HG02981 (cell line): ENCODE results near the gene CTSC.

Experiments used
- ATAC-seq: cut with Tn5 transposase; IDR thresholded peaks from one replicate; pipeline ENCODE4 v1.9.1; 2021; ENCODE audit warnings: mild to moderate bottlenecking, moderate library complexity; ENCODE audit not compliant: unreplicated experiment

The CTSC gene

DNA sequence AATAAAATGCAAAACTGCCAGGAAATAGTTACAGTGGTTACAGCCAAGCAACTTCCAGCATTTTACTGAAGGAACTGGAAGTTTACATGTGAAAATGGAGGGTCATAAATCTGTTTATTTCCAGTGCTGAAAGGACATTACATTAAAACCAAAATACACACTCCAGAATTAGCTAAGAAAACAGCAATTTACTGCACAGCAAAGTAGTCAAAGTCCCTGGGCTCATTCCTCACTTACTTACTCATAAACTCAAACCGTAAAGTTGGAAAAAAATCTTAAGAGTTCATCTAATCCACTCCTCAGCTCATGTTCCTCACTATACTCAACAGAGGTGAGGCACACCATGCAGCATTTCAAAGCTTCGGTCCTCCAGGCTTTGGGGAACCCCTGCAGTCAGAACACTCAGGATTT lies 17.4 kb downstream of the CTSC start:
- ATAC-seq: no peak

DNA sequence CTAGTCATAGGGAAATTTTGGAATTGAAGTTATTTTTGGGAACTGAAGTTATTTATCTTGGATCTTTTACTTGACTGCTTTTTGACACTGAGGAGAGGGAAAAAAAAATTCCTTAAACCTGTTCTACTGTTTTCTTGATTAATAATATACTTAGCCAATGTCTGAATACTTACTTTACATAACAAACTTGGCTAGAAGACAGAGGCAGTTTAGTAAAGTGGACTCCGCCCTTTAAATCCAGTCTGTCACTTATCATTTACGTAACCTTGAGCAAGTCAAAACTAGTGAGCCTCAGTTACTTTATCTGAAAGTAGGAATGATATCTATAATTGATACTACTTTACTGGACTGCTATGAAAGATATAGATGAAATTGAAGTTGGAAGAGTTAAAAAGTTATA lies 19.5 kb downstream of the CTSC start:
- no peak for ATAC-seq

- ATAC-seq: no peak
These were observed 20.0 kb downstream of the CTSC start for GRCh38 chr11:88317536-88317935.

GRCh38 chr11:88315981-88316441 lies 21.5 kb downstream of the CTSC start:
- ATAC-seq: no peak

- no peak for ATAC-seq
These were observed 22.5 kb downstream of the CTSC start for GRCh38 chr11:88315015-88315414.

DNA sequence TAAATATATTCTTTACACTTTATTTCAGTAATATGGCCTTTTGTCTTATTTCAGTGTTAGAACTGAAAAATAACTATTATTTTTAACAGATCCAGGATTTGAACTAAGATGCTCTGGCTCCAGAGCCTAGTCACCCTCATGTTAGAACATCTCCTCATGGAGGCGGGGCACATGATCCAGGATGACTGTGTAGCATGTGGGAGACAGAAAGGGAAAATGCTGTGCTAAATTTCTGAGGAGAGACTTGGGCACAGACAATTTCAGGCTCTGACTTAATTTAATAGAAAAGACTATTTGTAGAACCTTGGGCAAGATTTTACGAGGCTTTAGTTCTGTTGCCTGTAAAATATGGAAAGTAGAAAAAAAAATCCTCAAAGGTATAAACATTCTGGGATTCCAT lies 24.1 kb downstream of the CTSC start:
- ATAC-seq: no peak

- ATAC-seq: no peak
These were observed 24.9 kb downstream of the CTSC start for GRCh38 chr11:88312628-88313027.

- no peak for ATAC-seq
These were observed 27.3 kb downstream of the CTSC start for GRCh38 chr11:88310246-88310645.

- no peak for ATAC-seq
These were observed 29.0 kb downstream of the CTSC start for GRCh38 chr11:88308576-88308975.

DNA sequence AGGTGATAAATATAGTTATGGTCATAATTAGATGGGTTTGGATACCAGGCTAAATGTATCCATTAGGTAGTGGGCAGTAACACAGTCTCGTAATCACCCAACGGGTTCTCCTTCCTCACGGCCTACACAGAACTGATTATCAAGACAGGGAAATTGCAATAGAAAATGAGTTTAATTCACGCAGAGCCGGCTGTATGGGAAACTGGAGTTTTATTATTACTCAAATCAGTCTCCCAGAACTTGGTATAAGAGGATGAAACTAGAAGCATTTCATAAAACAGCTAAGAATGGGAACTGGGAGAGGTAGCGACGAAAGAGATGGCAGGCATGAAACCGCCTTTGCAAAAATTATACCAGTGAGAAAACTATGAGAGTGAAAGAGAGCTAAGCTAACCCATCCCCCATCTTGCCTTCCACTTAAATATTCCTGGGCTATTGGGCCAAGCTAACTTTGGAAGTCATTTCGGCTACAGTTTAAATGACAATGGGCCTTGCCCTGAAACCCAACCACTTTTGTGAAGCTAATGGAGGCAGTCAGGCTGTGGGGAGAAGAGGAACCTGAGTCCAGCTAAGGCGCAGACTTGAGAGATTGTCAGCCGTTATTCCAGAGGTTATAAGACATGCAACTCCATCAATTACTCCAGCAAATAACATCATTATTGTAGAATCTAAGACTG lies 29.6 kb downstream of the CTSC start:
- ATAC-seq: no peak

- ATAC-seq: no peak
These were observed 30.8 kb downstream of the CTSC start for GRCh38 chr11:88306785-88307184.

- no peak for ATAC-seq
These were observed 32.1 kb downstream of the CTSC start for GRCh38 chr11:88305430-88305829.

DNA sequence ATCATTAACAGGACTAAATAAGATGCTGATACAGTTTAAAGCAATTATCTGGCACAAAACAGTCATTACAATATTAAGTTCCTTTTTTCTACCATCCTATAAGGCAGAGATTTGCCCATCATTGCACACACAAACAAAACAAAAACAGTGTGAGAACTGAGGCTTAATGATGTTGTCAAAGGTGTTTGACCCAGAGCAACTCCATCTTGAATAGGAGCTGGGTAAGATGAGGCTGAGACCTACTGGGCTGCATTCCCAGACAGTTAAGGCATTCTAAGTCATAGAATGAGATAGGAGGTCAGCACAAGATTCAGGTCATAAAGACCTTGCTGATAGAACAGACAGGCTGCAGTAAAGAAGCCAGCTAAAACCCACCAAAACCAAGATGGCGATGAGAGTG lies 33.2 kb downstream of the CTSC start:
- no peak for ATAC-seq

DNA sequence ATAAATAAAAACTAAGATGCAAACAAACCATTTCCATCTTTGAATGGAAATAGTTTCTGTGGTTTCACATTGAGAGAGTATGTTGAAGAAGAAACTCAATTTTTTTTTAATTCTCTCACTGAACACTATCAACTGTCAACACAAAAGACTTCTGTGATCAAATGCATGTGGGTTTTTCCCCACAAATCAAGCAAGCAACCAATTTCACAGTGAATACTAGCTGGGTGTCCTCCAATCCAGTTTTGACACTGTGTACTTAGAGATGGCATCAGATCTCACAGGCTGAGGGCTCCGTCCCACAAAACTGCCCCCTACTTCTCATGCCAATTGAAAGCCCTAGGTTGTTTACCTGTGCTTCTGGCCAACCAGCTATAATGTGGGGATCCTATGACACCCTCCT lies 34.5 kb downstream of the CTSC start:
- no peak for ATAC-seq

DNA sequence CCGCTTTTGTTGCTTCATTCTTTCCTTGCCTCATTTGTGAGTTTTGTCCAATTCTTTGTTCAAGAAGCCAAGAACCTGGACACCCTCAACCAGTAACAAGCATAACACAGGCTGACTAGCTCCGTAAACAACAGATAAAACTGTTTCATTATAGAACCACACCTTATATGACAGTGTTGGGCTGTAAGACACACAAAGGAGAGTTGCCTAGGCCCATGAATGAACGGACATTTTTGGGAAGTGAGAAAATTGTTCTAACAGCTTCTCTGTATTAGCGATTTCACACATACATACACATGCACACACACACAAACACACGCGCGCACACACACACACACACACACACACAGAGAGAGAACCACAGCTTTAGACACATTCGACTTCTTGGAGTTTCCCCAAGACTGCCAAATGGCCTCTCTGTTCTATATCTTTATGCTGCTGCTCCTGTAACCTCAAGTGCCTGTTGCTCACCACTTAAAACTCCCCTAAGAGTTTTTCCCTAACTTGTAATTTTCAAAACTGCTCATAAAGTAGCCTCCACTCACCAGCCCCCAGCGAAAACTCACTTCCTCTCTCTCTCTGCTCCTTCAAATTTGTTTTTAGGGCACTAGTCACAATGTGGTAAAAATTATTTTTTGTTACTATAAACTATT lies 35.9 kb downstream of the CTSC start:
- ATAC-seq: peak; percentile 44

GRCh38 chr11:88300888-88301487 lies 36.5 kb downstream of the CTSC start:
- peak; percentile 81 for ATAC-seq

DNA sequence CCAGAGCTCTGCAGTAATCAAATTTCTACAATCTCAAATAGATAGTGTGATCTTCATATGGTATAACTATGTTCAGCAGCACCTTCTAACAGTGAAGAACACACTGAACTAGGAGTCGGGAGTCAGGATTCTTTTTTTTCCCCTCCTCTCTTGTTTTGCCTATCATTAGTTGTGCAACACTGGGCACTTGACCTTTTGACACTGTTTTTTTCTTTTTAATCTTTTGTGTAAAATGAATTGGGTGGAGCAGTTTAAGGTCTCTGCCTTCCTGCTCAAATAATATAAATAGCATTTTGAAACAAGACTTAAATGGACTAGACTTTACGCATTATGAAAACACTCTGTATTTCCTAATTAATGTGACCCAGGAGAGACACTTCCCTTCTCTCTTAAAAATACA lies 39.7 kb downstream of the CTSC start:
- no peak for ATAC-seq

GRCh38 chr11:88297421-88297820 lies 40.1 kb downstream of the CTSC start:
- ATAC-seq: no peak

GRCh38 chr11:88295028-88295427 lies 42.5 kb downstream of the CTSC start:
- no peak for ATAC-seq

DNA sequence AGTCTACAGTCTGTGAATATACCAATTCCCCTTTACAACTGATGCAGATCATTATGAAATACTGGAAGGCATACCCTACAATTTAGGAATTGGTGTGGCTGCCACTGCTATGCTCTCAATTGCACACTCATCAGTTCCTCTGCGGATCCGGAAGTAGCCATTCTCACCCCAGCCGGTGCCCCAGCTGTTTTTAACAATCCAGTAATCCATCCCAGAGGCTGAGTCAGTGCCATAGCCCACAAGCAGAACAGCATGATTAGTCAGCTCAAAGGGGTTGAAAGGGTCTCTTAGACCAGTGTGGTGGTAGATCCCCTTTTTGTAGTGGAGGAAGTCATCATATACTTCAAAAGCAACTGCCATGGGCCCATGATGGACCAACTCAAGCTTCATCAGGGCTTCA lies 43.6 kb downstream of the CTSC start:
- ATAC-seq: no peak

DNA sequence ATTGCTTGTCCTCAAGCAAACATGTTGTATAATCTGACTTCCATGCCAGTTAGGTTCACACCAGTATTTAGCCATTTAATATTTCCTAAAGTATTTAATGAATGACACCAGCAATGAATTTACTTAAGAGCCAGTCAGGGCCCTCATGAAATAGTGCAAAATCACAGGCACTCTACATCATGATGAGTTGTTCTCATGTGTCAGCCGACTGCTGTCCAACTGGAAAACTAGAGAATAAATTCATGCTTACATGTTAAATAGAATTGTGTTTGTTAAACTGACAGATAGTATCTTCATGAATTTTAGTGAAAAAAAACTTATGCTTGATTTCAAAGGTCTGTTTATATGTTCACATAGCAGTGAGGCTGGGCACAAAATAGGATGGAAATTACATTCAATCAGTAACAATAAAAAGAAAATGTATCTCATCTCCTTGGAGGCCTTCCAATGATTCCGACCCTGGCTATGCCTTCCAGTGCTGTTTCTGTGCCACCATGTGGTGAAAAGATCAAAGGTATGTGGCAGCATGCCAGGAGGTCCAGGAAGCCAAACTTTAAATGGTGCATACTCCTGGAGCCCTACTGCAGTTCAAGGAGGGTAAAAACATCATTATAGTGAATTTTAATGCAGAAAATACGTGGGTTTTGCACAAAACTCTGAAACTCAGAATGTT lies 45.2 kb downstream of the CTSC start:
- no peak for ATAC-seq

- ATAC-seq: no peak
These were observed 49.0 kb downstream of the CTSC start for GRCh38 chr11:88288560-88288959.
